Mucosa of descending colon (tissue), 3 donors: Measurements from ENCODE around the gene MIB2. TPM values are rescaled to one million over a fixed set of nuclear protein-coding genes. Genes with fewer than 3 reads are reported as not detected.

ENCODE experiments used
- ATAC-seq: fragments of 200-7000 bp; cut with Tn5 transposase; one replicate; pipeline ENCODE4 v1.9.1; 2020; ENCODE audit warnings: mild to moderate bottlenecking, moderate library complexity
- DNase-seq, 3 donors: peaks; one replicate each; pipeline ENCODE4 v3.0.0-alpha.2; 2020
- H3K36me3 ChIP-seq: fragments of 200-600 bp; one replicate; pipeline ENCODE4 v1.8.0; 2021; ENCODE audit warnings: low read depth, mild to moderate bottlenecking
- H3K4me1 ChIP-seq: fragments of 200-600 bp; one replicate; pipeline ENCODE4 v1.8.0; 2021; ENCODE audit warnings: low read depth, mild to moderate bottlenecking
- H3K4me3 ChIP-seq: fragments of 200-600 bp; one replicate; pipeline ENCODE4 v1.8.0; 2021; ENCODE audit warnings: mild to moderate bottlenecking
- H3K9me3 ChIP-seq: fragments of 200-600 bp; one replicate; pipeline ENCODE4 v1.8.0; 2021; ENCODE audit warnings: mild to moderate bottlenecking
- intact Hi-C, 2 donors: fragments of 100-400 bp; cut with DNase I in 1 of 2; cut with micrococcal nuclease in 1 of 2; formaldehyde crosslinking; loops; one replicate each; pipeline versions ENCODE4 v1.11.0 to v1.11.1; 2022; cut with DNase I, micrococcal nuclease
- long read RNA-seq, 2 donors: library from polyadenylated mRNA; unstranded; transcript quantifications; one replicate each; pipeline ENCODE4 v2.0.0, GENCODE V29; 2019 to 2021
- total RNA-seq, 3 donors: library from RNA; stranded (reverse); fragmentation: NEBNext Ultra II Directional in 2 of 3; extraction: Animal tissue kit (Norgen Biotek cat#: 25700) in 2 of 3; gene quantifications; one replicate each; pipeline versions ENCODE4 v1.2.1 to v1.2.4, GENCODE V29; 2021 to 2023
- TF ChIP-seq, protein P1 (sequence below): fragments of 200-600 bp; IDR thresholded peaks from one replicate; pipeline ENCODE4 v1.8.0; 2022; ENCODE audit warnings: antibody characterized with exemption, mild to moderate bottlenecking
- donor health status: DM: no; HTN: no; CAD: no; lungs with moderate emphysema.
- donor health status: DM: no; HTN: no; CAD: no.
- donor health status: DM: no; HTN: yes; CAD: no.

The MIB2 gene
- total RNA-seq: 100 to 1,000 TPM in 2 of 3 donors, 10 to 100 TPM in 1; 67.8 to 118 (median 109) TPM
- long read RNA-seq, donor 1, full-length matches to known transcripts: 49 of 305 reads
- long read RNA-seq, donor 1, partial matches to known transcripts: 73 of 305 reads
- long read RNA-seq, donor 1, other reads (novel, unspliced or antisense): 183 of 305 reads
- long read RNA-seq, donor 2, partial matches to known transcripts: 4 of 10 reads
- long read RNA-seq, donor 2, other reads (novel, unspliced or antisense): 4 of 10 reads

DNA sequence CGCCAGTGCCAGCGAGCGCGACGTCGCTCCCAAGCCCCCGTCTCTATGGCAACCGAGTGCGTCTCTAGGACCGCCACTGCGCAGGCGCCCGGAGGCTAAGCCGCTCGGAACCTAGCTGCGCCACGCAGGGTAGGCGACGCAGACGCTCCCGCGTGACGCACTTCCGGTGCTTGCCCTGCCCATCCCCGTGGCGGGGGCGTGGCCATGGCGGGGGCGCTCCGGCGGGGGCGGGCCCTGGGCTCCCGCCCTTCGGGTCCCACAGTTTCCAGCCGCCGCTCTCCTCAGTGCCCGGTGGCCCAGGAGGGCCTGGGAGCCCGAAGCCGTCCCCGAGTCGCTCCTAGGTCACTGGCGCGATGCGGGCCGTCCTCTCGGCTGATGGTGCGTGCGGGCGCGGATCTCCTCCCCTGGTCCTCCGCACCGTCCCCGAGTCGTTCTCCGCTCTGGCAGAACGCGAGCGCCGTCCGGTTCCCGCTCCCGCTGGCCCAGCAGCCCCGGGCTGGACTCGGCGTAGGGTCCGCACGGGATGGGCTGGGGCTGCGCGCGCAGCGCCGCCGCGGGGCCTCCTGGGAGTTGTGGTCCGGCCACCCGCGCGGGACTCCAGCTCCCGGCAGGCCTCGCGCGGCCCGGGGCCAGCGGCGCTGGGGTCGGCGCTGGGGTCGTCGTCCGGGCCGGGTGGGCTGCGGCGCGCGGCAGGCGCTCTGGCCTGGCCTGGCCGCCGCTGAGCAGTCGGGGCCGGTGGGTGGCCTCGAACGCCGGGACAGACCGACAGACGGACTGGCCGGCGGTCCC is at the start of gene MIB2:
MIB2 (plus strand) TSS at position 245 of the 789 bp plus-strand sequence. CDS start 7,953 bp downstream, outside the sequence.
- ATAC-seq (peak; percentile 96), DNase-seq (peak; percentile 95 to 98 (median 98))
- no peaks in the 10 kb centered on the region for H3K36me3 ChIP-seq
- H3K4me1 ChIP-seq: peaks cover 23% of the 10 kb centered on the region
- H3K4me3 ChIP-seq: peak within 1 kb of the TSS; percentile 80
- TF ChIP-seq, protein P1, sequence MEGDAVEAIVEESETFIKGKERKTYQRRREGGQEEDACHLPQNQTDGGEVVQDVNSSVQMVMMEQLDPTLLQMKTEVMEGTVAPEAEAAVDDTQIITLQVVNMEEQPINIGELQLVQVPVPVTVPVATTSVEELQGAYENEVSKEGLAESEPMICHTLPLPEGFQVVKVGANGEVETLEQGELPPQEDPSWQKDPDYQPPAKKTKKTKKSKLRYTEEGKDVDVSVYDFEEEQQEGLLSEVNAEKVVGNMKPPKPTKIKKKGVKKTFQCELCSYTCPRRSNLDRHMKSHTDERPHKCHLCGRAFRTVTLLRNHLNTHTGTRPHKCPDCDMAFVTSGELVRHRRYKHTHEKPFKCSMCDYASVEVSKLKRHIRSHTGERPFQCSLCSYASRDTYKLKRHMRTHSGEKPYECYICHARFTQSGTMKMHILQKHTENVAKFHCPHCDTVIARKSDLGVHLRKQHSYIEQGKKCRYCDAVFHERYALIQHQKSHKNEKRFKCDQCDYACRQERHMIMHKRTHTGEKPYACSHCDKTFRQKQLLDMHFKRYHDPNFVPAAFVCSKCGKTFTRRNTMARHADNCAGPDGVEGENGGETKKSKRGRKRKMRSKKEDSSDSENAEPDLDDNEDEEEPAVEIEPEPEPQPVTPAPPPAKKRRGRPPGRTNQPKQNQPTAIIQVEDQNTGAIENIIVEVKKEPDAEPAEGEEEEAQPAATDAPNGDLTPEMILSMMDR: no peak
- intact Hi-C loops: no loop called here
- H3K9me3 ChIP-seq: no peaks in the 10 kb centered on the region

DNA sequence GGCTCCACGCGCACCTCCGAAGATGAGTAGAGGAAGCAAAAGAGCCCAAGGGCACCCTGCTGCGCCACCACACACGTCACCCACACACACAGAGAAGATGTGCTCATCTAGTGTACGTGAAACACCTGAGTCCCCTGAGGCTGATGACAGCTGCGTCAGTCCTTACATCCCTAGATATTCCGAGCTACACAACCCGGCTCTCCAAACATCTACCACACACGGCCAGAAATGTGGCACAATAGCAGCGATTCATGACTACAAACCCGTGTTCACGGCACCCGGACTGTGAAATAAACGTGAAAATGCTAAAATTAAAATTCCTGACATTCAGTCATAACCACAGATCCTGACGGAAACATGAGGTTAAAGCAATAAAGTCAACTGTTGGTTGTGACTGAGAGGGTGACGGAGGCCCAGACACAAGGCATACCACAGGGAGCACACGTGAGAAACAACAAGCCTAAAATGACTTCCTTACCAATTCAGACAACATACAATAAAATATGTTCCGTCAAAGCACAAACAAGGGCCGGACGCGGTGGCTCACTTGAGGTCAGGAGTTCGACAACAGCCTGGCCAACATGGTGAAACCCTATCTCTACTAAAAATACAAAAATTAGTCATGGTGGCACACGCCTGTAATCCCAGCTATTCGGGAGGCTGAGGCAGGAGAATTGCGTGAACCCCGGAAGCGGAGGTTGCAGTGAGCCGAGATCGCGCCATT is 48.0 kb upstream of the MIB2 start:
- ATAC-seq (no peak), DNase-seq (no peak)
- H3K9me3 ChIP-seq: no peaks in the 10 kb centered on the region
- peaks cover 6% of the 10 kb centered on the region for H3K36me3 ChIP-seq
- TF ChIP-seq, protein P1: no peak
- no peaks in the 10 kb centered on the region for H3K4me1 ChIP-seq
- no peak overlapping the region for H3K4me3 ChIP-seq
- intact Hi-C loops: no loop called here

DNA sequence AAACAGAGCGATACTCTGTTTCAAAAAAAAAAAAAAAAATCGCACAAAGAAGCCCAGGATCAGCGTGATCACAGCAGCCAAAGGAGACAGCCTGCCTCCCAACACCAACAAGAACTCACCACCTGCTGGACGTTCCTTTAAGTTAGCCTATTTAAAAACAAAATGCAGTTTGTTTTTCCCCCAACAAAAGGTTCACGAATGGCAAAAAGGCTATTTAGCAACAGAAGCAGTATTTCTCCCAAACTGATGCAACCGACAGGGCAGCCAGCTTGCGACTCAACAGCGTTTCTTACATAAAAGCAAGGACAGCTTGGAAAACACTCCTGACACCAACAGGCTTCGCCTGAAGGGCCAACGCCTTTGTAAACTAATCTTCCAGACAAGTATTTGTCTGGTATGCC is 47.4 kb upstream of the MIB2 start:
- intact Hi-C loops: no loop called here
- ATAC-seq: no peak
- no peak for DNase-seq
- TF ChIP-seq, protein P1: no peak
- peaks cover under 1% of the 10 kb centered on the region for H3K36me3 ChIP-seq
- H3K4me1 ChIP-seq: peaks cover under 1% of the 10 kb centered on the region
- H3K4me3 ChIP-seq: no peak overlapping the region
- no peaks in the 10 kb centered on the region for H3K9me3 ChIP-seq

DNA sequence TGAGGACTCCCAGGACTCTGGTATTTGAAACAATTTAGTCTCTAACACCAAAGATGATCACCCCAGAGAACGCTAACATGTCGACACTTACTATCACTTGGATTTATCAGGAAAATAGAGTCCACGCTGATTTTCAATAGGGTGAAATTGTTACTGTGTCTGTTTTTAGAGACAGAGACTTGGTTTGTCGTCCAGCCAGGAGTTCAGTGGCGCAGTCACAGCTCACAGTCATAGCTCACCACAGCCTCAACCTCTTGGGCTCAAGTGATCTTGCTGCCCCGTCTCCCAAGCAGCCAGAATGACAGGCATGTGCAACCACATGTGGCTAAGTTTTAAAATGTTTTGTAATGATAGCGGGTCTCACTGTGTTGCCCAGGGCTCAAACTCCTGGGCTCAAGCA is 46.0 kb upstream of the MIB2 start:
- no peak for DNase-seq
- intact Hi-C loops: no loop called here
- H3K9me3 ChIP-seq: no peaks in the 10 kb centered on the region
- ATAC-seq: no peak
- H3K4me1 ChIP-seq: peaks cover 8% of the 10 kb centered on the region
- no peak overlapping the region for H3K4me3 ChIP-seq
- TF ChIP-seq, protein P1: no peak
- no peaks in the 10 kb centered on the region for H3K36me3 ChIP-seq

GRCh38 chr1:1573843-1574720 is 41.2 kb upstream of the MIB2 start:
- H3K4me1 ChIP-seq: peaks cover 18% of the 10 kb centered on the region
- TF ChIP-seq, protein P1: no peak
- no peaks in the 10 kb centered on the region for H3K36me3 ChIP-seq
- peak; percentile 70 to 83 (median 80) for DNase-seq
- intact Hi-C loops: no loop called here
- no peaks in the 10 kb centered on the region for H3K9me3 ChIP-seq
- ATAC-seq: peak; percentile 75
- peak overlapping the region; percentile 95 for H3K4me3 ChIP-seq
